IPS-20b (cell line): Measurements from ENCODE around the gene CACNA1B.

ENCODE experiments used
- H3K27ac ChIP-seq: one replicate; pipeline ENCODE4 v1.5.1; 2013; ENCODE audit warnings: low read length
- H3K27me3 ChIP-seq: 2 replicates; pipeline ENCODE4 v1.6.1; 2013; ENCODE audit warnings: mild to moderate bottlenecking, low read length, inconsistent platforms; ENCODE audit not compliant: insufficient read depth
- H3K36me3 ChIP-seq: 2 replicates; pipeline ENCODE4 v1.6.1; 2013; ENCODE audit warnings: low read depth, mild to moderate bottlenecking, inconsistent platforms, low read length, moderate library complexity; ENCODE audit not compliant: insufficient read depth
- H3K4me1 ChIP-seq: 2 replicates; pipeline ENCODE4 v1.6.1; 2013; ENCODE audit warnings: mild to moderate bottlenecking, control low read depth, inconsistent platforms, low read length, moderate library complexity; ENCODE audit not compliant: insufficient read depth
- H3K4me3 ChIP-seq: 2 replicates; pipeline ENCODE4 v1.5.1; 2013; ENCODE audit warnings: mild to moderate bottlenecking, low read length, inconsistent platforms
- H3K9ac ChIP-seq: 2 replicates; pipeline ENCODE4 v1.6.1; 2013; ENCODE audit warnings: low read depth, mild to moderate bottlenecking, inconsistent platforms, low read length, moderate library complexity
- H3K9me3 ChIP-seq: 2 replicates; pipeline ENCODE4 v1.6.1; 2013; ENCODE audit warnings: mild to moderate bottlenecking, low read depth, low read length, inconsistent platforms; ENCODE audit not compliant: insufficient read depth

The CACNA1B gene

GRCh38 chr9:137893670-137894069 lies 16.1 kb downstream of the CACNA1B start:
- H3K36me3 ChIP-seq = no peaks in the 10 kb centered on the region
- H3K27ac ChIP-seq = no peak overlapping the region
- no peaks in the 10 kb centered on the region for H3K4me1 ChIP-seq
- no peaks in the 10 kb centered on the region for H3K27me3 ChIP-seq
- no peaks in the 10 kb centered on the region for H3K9me3 ChIP-seq
- no peak overlapping the region for H3K4me3 ChIP-seq
- H3K9ac ChIP-seq = no peak overlapping the region

- Histone ChIP-seq H3K9ac (no peak overlapping the region), H3K36me3 (no peaks in the 10 kb centered on the region), H3K4me3 (no peak overlapping the region), H3K4me1 (no peaks in the 10 kb centered on the region), H3K27ac (no peak overlapping the region), H3K27me3 (no peaks in the 10 kb centered on the region), H3K9me3 (no peaks in the 10 kb centered on the region)
Observed at GRCh38 chr9:137899551-137900360, 22.2 kb downstream of the CACNA1B start.

- H3K27ac ChIP-seq = no peak overlapping the region
- H3K4me1 ChIP-seq = no peaks in the 10 kb centered on the region
- H3K36me3 ChIP-seq = no peaks in the 10 kb centered on the region
- H3K9me3 ChIP-seq = no peaks in the 10 kb centered on the region
- H3K4me3 ChIP-seq = no peak overlapping the region
- H3K27me3 ChIP-seq = no peaks in the 10 kb centered on the region
- H3K9ac ChIP-seq = no peak overlapping the region
Observed at GRCh38 chr9:137900584-137901310, 23.2 kb downstream of the CACNA1B start.

- H3K4me3 ChIP-seq = no peak overlapping the region
- no peaks in the 10 kb centered on the region for H3K9me3 ChIP-seq
- H3K27ac ChIP-seq = no peak overlapping the region
- no peak overlapping the region for H3K9ac ChIP-seq
- no peaks in the 10 kb centered on the region for H3K27me3 ChIP-seq
- no peaks in the 10 kb centered on the region for H3K36me3 ChIP-seq
- H3K4me1 ChIP-seq = no peaks in the 10 kb centered on the region
Observed at GRCh38 chr9:137902646-137903045, 25.1 kb downstream of the CACNA1B start.

GRCh38 chr9:137905740-137906139 lies 28.2 kb downstream of the CACNA1B start:
- no peak overlapping the region for H3K9ac ChIP-seq
- H3K27me3 ChIP-seq = no peaks in the 10 kb centered on the region
- no peaks in the 10 kb centered on the region for H3K9me3 ChIP-seq
- no peaks in the 10 kb centered on the region for H3K4me1 ChIP-seq
- no peak overlapping the region for H3K4me3 ChIP-seq
- no peaks in the 10 kb centered on the region; the same call in 1 of the 2 replicates for H3K36me3 ChIP-seq
- H3K27ac ChIP-seq = no peak overlapping the region

- no peak overlapping the region for H3K9ac ChIP-seq
- H3K27ac ChIP-seq = no peak overlapping the region
- no peaks in the 10 kb centered on the region; the same call in 1 of the 2 replicates for H3K36me3 ChIP-seq
- no peaks in the 10 kb centered on the region for H3K27me3 ChIP-seq
- no peak overlapping the region for H3K4me3 ChIP-seq
- no peaks in the 10 kb centered on the region for H3K4me1 ChIP-seq
- no peaks in the 10 kb centered on the region for H3K9me3 ChIP-seq
Observed at GRCh38 chr9:137907776-137908175, 30.2 kb downstream of the CACNA1B start.

GRCh38 chr9:137912671-137913070 lies 35.1 kb downstream of the CACNA1B start:
- H3K27me3 ChIP-seq = no peaks in the 10 kb centered on the region
- H3K27ac ChIP-seq = no peak overlapping the region

GRCh38 chr9:137913132-137913531 lies 35.5 kb downstream of the CACNA1B start:
- Histone ChIP-seq H3K27ac (no peak overlapping the region), H3K9ac (no peak overlapping the region), H3K9me3 (no peaks in the 10 kb centered on the region), H3K36me3 (peaks cover 18% of the 10 kb centered on the region), H3K27me3 (no peaks in the 10 kb centered on the region), H3K4me1 (no peaks in the 10 kb centered on the region), H3K4me3 (no peak overlapping the region)

More at GRCh38 chr9:137912671-137913070, 35.1 kb downstream of the CACNA1B start:
- Histone ChIP-seq H3K36me3 (peaks cover 16% of the 10 kb centered on the region), H3K4me1 (no peaks in the 10 kb centered on the region), H3K4me3 (no peak overlapping the region), H3K9ac (no peak overlapping the region), H3K9me3 (no peaks in the 10 kb centered on the region)

GRCh38 chr9:137913771-137914767 lies 36.5 kb downstream of the CACNA1B start:
- Histone ChIP-seq H3K9ac (no peak overlapping the region), H3K4me1 (no peaks in the 10 kb centered on the region), H3K27ac (no peak overlapping the region), H3K4me3 (no peak overlapping the region), H3K9me3 (no peaks in the 10 kb centered on the region), H3K27me3 (no peaks in the 10 kb centered on the region), H3K36me3 (peaks cover 21% of the 10 kb centered on the region)

GRCh38 chr9:137916540-137916939 lies 39.0 kb downstream of the CACNA1B start:
- Histone ChIP-seq H3K9ac (no peak overlapping the region), H3K27me3 (no peaks in the 10 kb centered on the region)

GRCh38 chr9:137917116-137917515 lies 39.5 kb downstream of the CACNA1B start:
- no peak overlapping the region for H3K27ac ChIP-seq
- no peak overlapping the region for H3K9ac ChIP-seq
- H3K4me1 ChIP-seq = no peaks in the 10 kb centered on the region
- peaks cover 27% of the 10 kb centered on the region for H3K36me3 ChIP-seq
- H3K9me3 ChIP-seq = no peaks in the 10 kb centered on the region
- no peaks in the 10 kb centered on the region for H3K27me3 ChIP-seq
- H3K4me3 ChIP-seq = no peak overlapping the region

More at GRCh38 chr9:137916540-137916939, 39.0 kb downstream of the CACNA1B start:
- H3K36me3 ChIP-seq = peaks cover 27% of the 10 kb centered on the region
- no peaks in the 10 kb centered on the region for H3K4me1 ChIP-seq
- H3K27ac ChIP-seq = no peak overlapping the region
- no peaks in the 10 kb centered on the region for H3K9me3 ChIP-seq
- H3K4me3 ChIP-seq = no peak overlapping the region
